Nephron (organoid): ENCODE measurements around the gene ATRIP.

Source experiments
- H3K27ac Mint-ChIP-seq, 3 experiments: 2 replicates each; pipeline ENCODE4 v1.8.0; 2020; ENCODE audit warnings: mixed read lengths in 3 of 3, mild to moderate bottlenecking in 2 of 3, moderate library complexity in 1 of 3
- H3K27me3 Mint-ChIP-seq: 2 replicates; pipeline ENCODE4 v1.8.0; 2021; ENCODE audit warnings: low read depth, mild to moderate bottlenecking, moderate library complexity, mixed read lengths
- H3K36me3 Mint-ChIP-seq: 2 replicates; pipeline ENCODE4 v1.8.0; 2020; ENCODE audit warnings: low read depth, mixed read lengths
- H3K4me1 Mint-ChIP-seq: 2 replicates; pipeline ENCODE4 v1.8.0; 2020; ENCODE audit warnings: mixed read lengths
- H3K4me3 Mint-ChIP-seq, 3 experiments: 2 replicates each; pipeline ENCODE4 v1.8.0; 2020; ENCODE audit warnings: mild to moderate bottlenecking in 3 of 3, mixed read lengths in 3 of 3, moderate library complexity in 2 of 3
- H3K9me3 Mint-ChIP-seq: 2 replicates; pipeline ENCODE4 v1.8.0; 2020; ENCODE audit warnings: mixed read lengths
- CTCF ChIP-seq, 3 experiments: fragments of 200-600 bp; sonication (generic); IDR thresholded peaks; one replicate each; pipeline ENCODE4 v1.5.0; 2021; ENCODE audit warnings: antibody characterized with exemption in 3 of 3; ENCODE audit not compliant: unreplicated experiment in 3 of 3

The ATRIP gene

GRCh38 chr3:48429317-48429959 is 17.1 kb upstream of the ATRIP start:
- Mint-ChIP-seq H3K27ac (peak overlapping the region; percentile 20 to 99 (median 57)), H3K9me3 (no peaks in the 10 kb centered on the region), H3K4me1 (peaks cover 60% of the 10 kb centered on the region), H3K27me3 (no peaks in the 10 kb centered on the region), H3K36me3 (peaks cover 3% of the 10 kb centered on the region), H3K4me3 (peak overlapping the region; percentile 91 to 93 (median 92))
- TF ChIP-seq CTCF (IDR thresholded peaks at IDR 0.05; ENCODE audit: unreplicated experiment in 3 of 3) = no peak

GRCh38 chr3:48429960-48430707 is 16.4 kb upstream of the ATRIP start, which contains the start of gene PLXNB1:
Gene PLXNB1, minus strand, starts transcription at chr3:48430086. Its CDS starts 5,475 bp downstream, at chr3:48424611.
- TF ChIP-seq CTCF (IDR thresholded peaks at IDR 0.05; ENCODE audit: unreplicated experiment in 3 of 3) = no peak
- Mint-ChIP-seq H3K4me3 (peak within 1 kb of the TSS; percentile 91 to 93 (median 92)), H3K36me3 (peaks cover 3% of the 10 kb centered on the region), H3K4me1 (peaks cover 53% of the 10 kb centered on the region), H3K27ac (peak within 1 kb of the TSS; percentile 20 to 99 (median 94)), H3K27me3 (no peaks in the 10 kb centered on the region), H3K9me3 (no peaks in the 10 kb centered on the region)

GRCh38 chr3:48430708-48431101 is 15.8 kb upstream of the ATRIP start:
- H3K27ac Mint-ChIP-seq = peak overlapping the region; percentile 20 to 99 (median 57)
- H3K27me3 Mint-ChIP-seq = no peaks in the 10 kb centered on the region
- no peak for TF ChIP-seq CTCF (IDR thresholded peaks at IDR 0.05; ENCODE audit: unreplicated experiment in 3 of 3)
- no peaks in the 10 kb centered on the region for H3K9me3 Mint-ChIP-seq
- peaks cover 3% of the 10 kb centered on the region for H3K36me3 Mint-ChIP-seq
- H3K4me3 Mint-ChIP-seq = peak overlapping the region; percentile 91 to 93 (median 92)
- peaks cover 50% of the 10 kb centered on the region for H3K4me1 Mint-ChIP-seq

- TF ChIP-seq CTCF (IDR thresholded peaks at IDR 0.05; ENCODE audit: unreplicated experiment in 3 of 3) = no peak
- Mint-ChIP-seq H3K9me3 (no peaks in the 10 kb centered on the region), H3K27me3 (no peaks in the 10 kb centered on the region), H3K4me1 (peaks cover 45% of the 10 kb centered on the region), H3K36me3 (peaks cover 3% of the 10 kb centered on the region), H3K27ac (peak overlapping the region; percentile 20 to 99 (median 57)), H3K4me3 (peak overlapping the region; percentile 91 to 93 (median 92))
Measured at GRCh38 chr3:48431224-48432029, 15.1 kb upstream of the ATRIP start.

GRCh38 chr3:48432411-48433371 is 13.8 kb upstream of the ATRIP start:
- Mint-ChIP-seq H3K4me3 (peak overlapping the region; percentile 51 to 78 (median 57)), H3K27me3 (no peaks in the 10 kb centered on the region), H3K4me1 (peaks cover 34% of the 10 kb centered on the region), H3K27ac (peak overlapping the region; percentile 20 to 99 (median 84)), H3K9me3 (no peaks in the 10 kb centered on the region), H3K36me3 (peaks cover 3% of the 10 kb centered on the region)
- peak in 1 of 3 experiments; percentile 17 for TF ChIP-seq CTCF (IDR thresholded peaks at IDR 0.05; ENCODE audit: unreplicated experiment in 3 of 3)
